ENCODE results near the gene ATXN1.

The ATXN1 gene

DNA sequence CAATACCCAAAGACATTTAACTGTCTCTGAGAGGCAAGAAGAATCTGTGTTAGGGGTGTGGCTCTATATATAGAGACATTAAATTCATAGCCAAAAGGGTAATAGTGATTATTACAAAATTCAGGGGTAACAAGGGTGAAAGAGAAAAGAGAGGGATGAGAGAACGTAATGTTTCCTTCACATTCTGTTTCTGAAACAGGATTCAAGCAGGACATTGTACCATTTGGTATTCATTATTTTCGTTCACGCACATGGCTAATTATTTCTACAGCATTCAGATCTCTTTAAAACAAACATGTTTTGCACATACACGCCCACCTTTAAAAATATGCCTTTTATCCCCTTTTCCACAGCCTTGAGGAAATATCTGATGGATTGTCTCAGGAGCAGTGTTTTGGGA, 400.1 kb downstream of the ATXN1 start:
- no peak for DNase-seq (ENCODE audit: low read depth in 2 of 2)

DNA sequence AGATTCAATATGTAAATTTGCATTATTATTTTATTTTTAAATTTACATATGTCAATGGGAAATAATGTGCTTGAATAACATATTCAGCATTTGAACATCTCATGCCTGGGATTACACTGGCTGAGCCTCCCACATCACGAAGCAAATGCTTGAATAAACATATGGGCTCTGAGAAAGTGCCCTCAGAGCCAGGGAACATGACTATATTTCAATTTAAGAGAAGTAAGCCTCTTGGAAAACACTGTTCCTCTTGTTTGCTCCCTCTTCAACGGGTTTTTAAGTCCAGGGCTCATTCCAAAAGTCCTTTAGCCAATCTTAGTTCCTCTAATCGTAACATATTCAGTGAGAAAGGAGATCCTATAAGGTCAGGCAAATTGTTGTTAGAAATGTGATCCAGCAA, 400.9 kb downstream of the ATXN1 start:
- no peak for DNase-seq (ENCODE audit: low read depth in 2 of 2)

DNA sequence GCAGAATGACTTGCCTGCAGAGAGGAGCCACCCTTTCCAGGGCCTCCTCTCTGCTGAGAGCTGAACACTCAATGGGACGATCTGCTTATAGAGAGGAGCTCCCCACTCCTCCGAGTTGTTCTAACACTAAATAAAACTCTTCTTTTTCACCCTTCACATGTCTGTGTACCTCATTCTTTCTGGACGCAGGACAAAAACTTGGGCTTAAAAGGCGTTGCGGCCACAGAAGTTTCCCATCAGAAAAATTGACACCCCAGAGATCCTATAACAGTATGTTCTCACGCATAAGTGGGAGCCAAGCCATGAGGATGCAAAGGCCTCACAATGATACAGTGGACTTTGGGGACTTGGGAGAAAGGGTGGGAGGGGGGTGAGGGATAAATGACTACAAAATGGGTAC, 401.7 kb downstream of the ATXN1 start:
- DNase-seq (ENCODE audit: low read depth in 2 of 2) = no peak

DNA sequence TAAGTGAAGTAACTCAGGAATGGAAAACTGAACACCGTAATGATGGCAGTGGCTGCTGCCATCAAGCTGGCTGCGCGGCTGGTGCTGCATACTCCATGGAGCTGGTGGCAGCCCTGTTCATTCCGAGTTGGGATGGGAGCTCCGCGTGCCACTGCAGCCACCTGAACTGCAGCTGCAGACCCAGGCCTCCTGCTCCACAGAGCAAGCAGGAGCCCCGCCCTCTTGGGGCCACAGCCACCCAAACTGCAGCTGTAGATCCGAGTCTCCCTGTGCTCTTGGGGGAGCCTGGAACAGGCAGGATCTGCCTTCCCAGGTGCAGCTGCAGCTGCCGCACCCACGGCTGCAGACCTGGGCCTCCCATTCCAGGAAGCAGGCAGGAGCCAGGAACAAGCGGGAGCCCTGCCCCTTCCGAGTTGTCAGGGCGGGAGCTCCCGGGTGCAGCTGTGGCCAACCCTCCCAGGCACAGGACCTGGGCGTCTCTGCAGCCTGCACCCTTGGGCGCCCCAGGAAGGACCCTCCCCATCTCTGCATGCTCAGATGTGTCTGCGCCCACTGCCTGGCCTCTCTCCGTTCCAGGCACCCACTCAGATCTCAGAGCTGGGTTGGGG, 402.6 kb downstream of the ATXN1 start:
- DNase-seq (ENCODE audit: low read depth in 2 of 2) = no peak

DNA sequence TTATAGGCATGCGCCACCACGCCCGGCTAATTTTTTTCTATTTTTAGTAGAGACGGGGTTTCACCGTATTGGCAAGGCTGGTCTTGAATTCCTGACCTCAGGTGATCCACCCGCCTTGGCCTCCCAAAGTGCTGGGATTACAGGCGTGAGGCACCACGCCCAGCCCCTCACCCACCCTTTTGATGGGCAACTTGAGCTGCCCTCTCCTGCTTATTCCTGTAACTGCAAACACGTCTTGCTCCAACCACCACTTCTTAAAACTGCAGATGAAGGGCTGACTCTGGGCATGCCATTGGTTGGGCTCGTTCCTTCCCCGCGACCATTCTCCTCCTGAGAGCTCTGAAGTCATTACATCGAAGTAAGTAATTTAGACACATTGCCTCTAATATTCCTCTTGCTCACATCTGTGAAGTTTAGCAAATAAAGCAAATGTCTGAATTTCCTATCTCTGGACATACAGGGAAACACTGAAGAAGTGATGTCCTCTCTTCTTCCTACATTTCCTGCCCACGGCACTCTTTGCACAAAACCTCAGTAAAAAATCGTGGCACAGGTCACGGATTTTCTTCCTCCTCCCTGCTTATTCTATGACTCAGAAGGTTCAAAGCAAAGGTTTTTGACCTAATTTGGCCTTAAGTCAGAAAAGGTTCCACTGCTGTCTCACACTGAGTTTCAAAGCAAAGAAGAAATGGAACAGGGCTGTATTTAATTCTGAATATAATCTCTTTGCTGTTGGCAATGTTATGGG, 405.4 kb downstream of the ATXN1 start:
- DNase-seq (ENCODE audit: low read depth in 2 of 2) = no peak

DNA sequence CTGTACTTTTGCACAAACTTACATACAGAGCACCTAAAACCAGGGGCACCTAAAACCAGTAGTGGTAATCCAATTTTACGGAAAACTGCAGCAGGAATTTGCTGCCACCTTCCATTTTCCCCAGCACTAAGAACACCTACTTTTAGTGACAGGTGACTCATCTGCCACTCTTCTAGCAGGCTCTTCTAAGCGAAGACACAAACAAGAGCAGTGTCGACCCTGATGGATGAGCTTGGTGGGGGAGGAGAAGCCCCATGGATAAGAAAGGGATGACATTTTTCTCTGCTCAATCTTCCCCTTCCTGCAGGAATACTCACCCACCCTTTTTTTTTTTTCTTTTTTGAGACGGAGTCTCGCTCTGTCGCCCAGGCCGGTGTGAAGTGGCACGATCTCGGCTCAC, 406.0 kb downstream of the ATXN1 start:
- DNase-seq (ENCODE audit: low read depth in 2 of 2) = no peak

DNA sequence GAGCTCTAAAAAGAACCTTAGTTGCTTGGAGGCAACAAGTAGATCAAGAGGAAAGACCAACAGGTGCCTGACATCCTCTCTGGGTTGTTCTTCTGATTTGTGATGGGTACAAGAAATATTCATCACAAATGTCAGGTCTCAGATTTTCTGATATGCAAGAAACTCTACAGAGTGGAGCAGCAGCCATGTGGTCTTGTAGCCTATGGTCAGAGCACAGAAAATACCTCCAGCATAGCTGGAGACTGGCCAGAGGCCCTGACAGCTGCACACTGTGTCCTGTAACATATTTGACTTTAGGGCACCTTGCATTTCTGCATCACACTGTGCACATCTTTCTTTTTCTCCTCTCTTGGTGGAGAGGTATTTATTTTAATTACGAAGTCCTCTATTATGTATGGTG, 406.6 kb downstream of the ATXN1 start:
- DNase-seq (ENCODE audit: low read depth in 2 of 2) = no peak

DNA sequence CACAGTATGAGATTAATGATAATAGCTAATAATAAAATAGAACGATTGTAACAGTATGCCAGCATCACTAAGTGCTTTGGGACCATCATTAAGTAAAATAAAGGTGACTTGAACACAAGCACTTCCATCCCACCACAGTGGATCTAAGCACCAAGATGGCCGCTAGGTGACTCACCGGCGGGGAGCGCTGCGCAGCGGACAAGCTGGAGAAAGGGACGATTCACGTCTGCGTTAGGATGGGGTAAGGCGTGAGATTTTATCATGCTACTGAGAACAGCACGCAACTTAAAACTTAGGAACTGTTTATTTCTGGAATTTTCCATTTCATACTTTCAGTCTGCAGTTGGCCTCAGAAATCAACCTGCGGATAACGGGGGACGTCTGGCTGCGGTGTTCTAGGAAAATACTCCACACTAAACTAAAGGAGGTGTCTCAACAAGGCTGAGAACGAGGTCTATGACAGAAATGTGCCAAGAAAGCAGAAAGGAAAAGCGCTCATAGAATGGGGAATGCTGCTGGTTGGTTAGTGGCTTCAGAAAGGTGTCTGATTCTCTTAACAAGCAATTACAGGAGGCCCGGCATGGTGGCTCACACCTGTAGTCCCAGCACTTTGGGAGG, 408.3 kb downstream of the ATXN1 start:
- no peak for DNase-seq (ENCODE audit: low read depth in 2 of 2)

DNA sequence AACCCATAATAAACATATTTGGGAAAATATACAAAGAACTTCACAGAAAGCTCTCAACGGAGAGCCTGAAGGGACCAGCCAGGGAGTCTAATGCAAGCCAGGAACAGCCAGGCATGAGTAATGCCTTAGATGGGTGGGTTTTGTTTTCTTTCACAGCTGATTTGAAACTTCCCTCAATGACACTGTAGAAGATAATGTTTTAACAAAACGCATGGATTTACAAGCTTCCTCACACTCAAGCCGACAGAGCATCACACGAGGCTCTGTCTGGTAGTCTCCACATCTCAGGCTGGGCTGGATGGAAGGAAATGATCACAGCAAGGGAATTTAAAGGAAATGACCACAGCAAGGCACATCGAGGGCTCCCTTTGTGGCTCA, 409.0 kb downstream of the ATXN1 start:
- DNase-seq (ENCODE audit: low read depth in 2 of 2) = no peak

DNA sequence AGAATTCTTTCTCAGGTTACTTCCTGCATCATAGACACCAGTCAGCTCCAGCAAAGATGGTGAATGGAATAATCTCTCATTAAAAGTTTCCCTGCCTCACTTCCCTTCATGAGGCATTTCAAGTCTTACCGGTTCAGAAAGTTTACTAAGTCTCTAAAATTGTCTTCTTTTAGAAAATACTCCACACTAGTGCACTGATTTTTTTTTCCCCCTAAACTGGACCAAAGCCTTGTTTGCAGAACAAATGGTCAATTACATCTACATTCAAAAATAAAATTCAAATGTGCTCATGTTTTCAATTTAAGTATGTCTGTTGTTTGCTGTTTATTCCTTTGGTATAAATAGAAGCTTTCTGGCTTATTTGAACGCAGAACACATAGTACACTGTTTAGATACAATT, 411.7 kb downstream of the ATXN1 start:
- DNase-seq (ENCODE audit: low read depth in 2 of 2) = no peak

DNA sequence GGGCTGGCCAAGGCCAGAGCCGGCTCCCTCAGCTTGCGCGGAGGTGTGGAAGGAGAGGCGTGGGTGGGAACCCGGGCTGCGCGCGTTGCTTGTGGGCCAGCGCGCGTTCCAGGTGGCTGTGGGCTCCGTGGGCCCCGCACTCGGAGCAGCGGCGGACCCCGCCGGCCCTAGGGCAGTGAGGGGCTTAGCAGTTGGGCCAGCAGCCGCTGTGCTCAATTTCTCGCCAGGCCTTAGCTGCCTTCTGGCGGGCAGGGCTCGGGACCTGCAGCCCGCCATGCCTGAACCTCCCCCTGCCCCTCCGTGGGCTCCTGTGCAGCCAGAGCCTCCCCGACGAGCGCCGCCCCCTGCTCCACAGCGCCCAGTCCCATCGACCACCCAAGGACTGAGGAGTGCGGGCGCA, 414.4 kb downstream of the ATXN1 start:
- DNase-seq (ENCODE audit: low read depth in 2 of 2) = no peak

DNA sequence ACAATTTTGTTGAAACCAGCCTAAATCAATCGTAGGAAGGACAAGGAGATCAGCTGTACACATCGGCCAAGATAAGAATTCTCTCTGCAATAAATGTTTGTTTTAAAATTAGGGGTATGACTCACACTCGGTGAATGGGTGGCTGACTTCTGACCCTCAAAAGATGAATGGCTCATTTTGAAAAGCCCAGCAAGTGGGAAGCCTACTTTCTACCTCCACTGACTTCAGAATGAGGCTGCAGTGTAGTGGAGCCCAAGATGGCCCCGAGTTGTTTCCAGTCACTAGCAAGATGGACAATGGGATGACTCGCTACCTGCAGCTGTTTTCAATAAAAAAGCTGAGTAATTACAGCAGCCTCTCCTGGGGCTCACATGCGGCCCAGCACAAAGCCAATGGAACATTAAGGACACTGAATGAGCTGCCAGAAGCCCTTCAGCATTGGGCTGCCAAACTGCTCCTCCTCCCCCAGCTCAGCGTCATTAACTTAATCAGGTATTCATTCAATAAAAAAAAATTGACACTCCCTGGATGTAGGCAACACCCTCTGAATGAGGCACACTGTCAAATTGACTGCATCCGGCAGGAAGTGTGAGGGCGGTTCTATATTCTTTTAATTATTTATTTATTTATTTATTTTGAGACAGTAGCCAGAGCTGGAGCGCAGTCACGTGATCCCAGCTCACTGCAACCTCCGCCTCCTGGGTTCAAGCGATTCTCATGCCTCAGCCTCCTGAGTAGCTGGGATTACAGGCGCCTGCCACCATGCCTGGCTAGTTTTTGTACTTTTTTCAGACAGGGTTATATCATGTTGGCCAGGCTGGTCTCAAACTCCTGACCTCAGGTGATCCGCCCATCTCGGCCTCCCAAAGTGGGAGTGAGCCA, 415.6 kb downstream of the ATXN1 start:
- DNase-seq (ENCODE audit: low read depth in 2 of 2) = no peak

DNA sequence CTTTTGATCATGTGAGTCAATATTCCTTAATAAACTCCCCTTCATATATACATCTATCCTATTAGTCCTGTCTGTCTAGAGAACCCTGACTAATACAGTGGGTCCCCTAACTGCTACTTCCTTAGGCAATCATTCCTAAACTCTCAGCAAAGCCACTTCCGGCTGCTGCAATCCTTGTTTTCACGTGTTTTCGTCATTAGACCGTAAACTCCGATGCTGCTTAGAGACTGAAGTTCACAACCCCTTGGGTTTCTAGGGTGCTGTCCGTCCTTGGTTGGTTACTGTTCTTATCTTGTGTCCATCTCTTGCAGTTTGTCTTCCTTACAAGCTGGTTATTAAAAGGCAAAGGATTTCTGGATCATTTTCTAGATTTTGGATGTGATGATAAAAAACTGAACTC, 416.5 kb downstream of the ATXN1 start:
- DNase-seq (ENCODE audit: low read depth in 2 of 2) = no peak

DNA sequence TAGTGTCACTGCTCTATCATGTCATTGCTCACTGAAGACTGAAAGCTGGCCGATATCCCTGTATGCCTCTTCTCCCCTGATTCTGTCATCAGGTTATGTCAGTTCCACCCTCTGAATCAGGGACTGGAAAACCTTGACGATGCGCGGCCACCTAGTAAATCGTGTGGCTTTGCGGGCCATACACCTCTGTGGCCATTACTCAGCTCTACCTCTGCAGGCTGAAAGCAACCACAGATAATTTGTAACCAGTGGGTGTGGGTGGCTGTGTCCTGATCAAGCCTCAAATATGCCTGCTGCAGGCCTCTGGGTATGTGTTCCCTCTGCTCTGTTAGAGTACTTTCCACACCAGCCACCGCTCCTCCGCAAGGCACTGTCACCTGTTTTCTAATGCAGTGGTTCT, 417.7 kb downstream of the ATXN1 start:
- no peak for DNase-seq (ENCODE audit: low read depth in 2 of 2)

DNA sequence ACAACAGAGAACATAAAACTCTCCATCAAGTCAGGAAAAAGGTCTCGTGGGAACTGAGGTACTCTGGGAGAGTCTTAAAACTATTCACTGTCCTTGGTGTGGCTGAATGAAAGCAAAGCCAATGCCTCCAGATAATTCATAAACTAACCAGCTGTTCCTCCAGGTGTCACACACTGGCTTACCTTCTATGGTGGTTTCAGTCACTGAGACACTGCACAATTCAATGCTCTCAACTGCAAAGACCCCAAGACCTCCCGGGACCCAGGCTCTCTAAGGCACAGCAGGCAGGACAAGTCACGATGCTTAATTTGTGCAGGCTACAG, 422.0 kb downstream of the ATXN1 start:
- no peak for DNase-seq (ENCODE audit: low read depth in 2 of 2)

DNA sequence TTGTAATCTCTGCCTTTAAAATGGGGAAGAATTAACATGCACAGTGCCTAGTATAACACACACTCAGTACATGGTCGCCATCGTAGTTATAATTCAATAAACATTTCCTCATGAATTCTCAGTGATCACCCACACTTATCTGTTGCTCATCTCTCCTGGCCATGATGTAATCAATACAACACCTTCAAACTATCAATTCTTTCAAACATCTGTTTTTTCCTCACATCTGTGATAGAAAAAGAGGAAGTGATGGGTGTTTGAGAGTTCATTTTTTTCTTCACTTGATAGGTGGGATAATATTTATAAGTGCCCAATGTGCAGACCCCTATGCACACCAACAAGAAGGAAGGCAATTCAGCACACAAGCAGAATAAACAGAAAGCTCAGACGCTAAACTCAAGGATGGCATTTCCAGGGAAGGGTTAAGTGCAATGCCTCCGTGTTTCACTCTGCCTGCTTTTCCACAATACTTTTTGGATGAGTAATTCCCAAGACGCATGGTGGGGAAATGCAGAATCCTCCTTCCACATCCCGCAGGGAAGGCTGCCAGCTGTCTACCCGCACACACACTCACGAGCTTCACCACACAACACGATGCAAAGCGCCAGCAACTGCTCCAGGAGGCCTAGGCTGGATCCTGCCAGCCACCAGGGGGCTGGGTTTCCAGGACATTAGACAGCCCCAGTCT, 422.5 kb downstream of the ATXN1 start:
- DNase-seq (ENCODE audit: low read depth in 2 of 2) = no peak

DNA sequence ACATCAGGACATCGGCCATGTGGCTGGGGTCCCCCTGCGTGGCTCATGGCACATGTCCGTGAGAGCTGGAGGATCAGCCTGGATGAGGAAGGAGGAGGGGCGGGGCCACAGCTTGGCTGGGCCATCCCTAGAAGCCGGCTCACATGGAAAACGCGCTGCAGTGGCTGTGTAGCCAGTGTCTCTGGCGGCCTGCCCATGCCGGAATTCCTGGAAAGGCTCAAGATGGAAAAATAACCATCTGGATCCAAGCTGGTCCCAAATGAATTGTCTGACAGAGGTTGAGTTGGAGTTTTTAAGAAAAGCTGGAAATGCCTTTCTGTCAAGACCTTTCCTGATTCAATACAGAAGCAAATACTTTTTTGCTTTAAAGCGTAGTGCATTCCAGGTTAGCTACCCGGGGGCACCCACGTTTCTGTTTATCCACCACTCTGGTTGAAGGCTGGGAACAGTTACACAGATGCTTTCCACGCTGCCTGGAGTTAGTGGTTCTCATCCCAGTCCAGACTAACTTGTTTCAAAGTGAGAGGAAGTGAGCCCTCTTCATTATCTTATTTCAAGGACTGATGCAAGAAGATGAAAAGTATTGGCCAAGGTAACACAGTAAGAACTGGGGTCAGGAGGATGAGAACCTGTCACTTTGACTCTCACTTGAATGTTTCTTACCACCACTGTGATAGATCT, 423.8 kb downstream of the ATXN1 start:
- no peak for DNase-seq (ENCODE audit: low read depth in 2 of 2)

DNA sequence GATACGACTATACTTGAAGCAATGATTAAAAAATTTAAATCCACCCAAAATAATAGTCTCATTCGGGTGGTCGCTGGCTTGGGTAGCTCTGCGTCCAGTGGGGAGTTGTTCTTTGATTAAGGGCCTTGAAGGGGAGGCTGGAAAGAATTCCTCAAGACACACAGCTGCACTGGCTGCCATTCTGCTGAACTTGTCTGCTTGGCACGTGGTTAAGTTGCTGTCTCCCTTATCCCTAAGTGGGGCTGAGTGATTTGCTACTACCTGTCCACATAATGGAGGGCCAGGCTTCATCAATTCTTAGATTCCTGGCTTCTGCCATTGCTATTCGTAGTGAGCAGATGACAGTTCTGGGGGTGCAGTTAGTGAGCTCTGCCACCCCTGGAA, 424.4 kb downstream of the ATXN1 start:
- DNase-seq (ENCODE audit: low read depth in 2 of 2) = no peak

DNA sequence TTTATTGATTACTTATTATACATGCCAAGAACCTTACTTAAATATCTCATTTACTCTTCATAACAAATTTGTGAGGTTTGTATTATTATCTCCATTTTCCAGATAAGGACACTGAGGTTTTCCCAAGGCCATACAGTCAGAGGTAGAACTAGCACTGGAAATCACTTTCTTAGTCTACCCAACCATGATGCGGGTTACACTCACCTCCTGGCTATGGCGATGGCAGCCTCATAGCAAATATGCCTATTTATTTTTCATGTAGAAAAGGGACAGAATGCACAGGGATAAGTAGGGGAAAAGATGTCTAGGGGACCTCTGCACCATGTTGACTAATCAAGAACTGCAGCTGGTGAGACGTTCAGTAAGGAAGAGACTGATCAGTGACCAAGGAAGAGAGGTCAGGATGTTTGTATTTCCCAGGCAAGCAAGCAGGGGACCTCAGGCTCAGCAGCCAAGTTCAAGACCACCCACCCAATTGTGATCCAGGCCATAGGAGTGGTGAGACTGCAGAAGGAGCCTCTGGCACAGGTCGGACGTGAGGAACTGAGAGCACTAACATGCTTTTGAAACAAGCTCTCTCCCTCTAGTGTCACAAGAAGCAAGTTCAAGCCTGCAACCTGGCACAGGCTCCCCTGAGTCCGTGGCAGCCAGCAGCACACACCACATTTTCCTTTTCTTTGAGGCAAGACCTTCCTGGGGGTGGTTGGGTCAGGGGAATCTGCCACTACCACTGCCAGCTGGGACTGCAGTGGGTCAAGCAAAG, 425.0 kb downstream of the ATXN1 start:
- no peak for DNase-seq (ENCODE audit: low read depth in 2 of 2)

DNA sequence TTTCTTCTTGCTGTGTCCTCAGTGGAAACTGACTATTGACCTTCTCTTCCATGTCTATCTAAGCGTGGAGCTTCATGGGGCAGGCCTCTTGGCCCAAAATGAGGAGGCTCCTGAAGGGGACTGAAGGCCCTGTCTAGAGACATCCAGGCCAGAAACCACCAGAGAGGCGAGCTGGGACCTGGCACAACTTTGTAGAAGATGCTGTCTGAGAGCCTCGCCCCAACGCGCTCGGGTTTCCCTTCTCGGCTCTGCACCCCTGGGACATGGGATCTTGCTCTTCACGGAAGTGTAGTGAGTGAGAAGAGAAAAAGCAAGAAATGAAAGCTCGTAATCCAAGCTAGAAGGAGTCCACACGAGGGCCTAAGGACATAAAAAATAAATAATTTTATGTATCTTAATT, 426.1 kb downstream of the ATXN1 start:
- no peak for DNase-seq (ENCODE audit: low read depth in 2 of 2)

DNA sequence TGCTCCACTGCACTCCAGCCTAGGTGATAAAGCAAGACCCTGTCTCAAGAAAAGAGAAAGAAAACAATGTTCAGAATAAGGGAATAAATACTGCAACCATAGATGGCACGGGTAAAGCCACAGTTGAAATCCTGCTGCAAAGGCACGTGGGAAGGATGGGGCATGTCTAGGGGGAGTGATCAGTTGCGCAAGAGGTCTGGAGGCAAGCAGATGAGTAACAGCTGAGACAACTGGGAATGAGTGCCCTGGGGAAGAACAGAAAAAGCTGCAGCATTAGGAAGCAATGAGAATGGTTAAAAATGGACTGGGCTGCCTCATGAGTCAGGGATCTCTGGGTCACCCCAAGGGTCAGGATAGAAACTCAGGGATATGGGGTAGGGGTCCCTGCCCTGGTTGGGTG, 426.6 kb downstream of the ATXN1 start:
- no peak for DNase-seq (ENCODE audit: low read depth in 2 of 2)
